ENCODE results near the gene CHST1.

The CHST1 gene

GRCh38 chr11:45676522-45677095 lies 11.2 kb upstream of the CHST1 start:
- no peak overlapping the region for H3K4me3 ChIP-seq (ENCODE audit: low read length)
- no peak for DNase-seq (ENCODE audit: low read depth, low spot score)

- no peak overlapping the region for H3K4me3 ChIP-seq (ENCODE audit: low read length)
- DNase-seq (ENCODE audit: low read depth, low spot score): no peak
Observed at GRCh38 chr11:45675646-45676045, 10.2 kb upstream of the CHST1 start.

- H3K4me3 ChIP-seq (ENCODE audit: low read length): no peak overlapping the region
- DNase-seq (ENCODE audit: low read depth, low spot score): no peak
Observed at GRCh38 chr11:45674481-45675190, 9.2 kb upstream of the CHST1 start.

GRCh38 chr11:45673441-45673840 lies 8.0 kb upstream of the CHST1 start:
- H3K4me3 ChIP-seq (ENCODE audit: low read length): no peak overlapping the region
- no peak for DNase-seq (ENCODE audit: low read depth, low spot score)

- no peak for DNase-seq (ENCODE audit: low read depth, low spot score)
- no peak overlapping the region for H3K4me3 ChIP-seq (ENCODE audit: low read length)
Observed at GRCh38 chr11:45672593-45672992, 7.2 kb upstream of the CHST1 start.

GRCh38 chr11:45671246-45672171 lies 6.1 kb upstream of the CHST1 start:
- DNase-seq (ENCODE audit: low read depth, low spot score): no peak
- H3K4me3 ChIP-seq (ENCODE audit: low read length): no peak overlapping the region

GRCh38 chr11:45670386-45671135 lies 5.1 kb upstream of the CHST1 start:
- no peak for DNase-seq (ENCODE audit: low read depth, low spot score)
- no peak overlapping the region for H3K4me3 ChIP-seq (ENCODE audit: low read length)

GRCh38 chr11:45669956-45670355 lies 4.5 kb upstream of the CHST1 start:
- no peak for DNase-seq (ENCODE audit: low read depth, low spot score)
- H3K4me3 ChIP-seq (ENCODE audit: low read length): no peak overlapping the region

- no peak overlapping the region for H3K4me3 ChIP-seq (ENCODE audit: low read length)
- DNase-seq (ENCODE audit: low read depth, low spot score): no peak
Observed at GRCh38 chr11:45669146-45669545, 3.7 kb upstream of the CHST1 start.

- DNase-seq (ENCODE audit: low read depth, low spot score): no peak
- H3K4me3 ChIP-seq (ENCODE audit: low read length): no peak overlapping the region
Observed at GRCh38 chr11:45667929-45668680, 2.7 kb upstream of the CHST1 start.

GRCh38 chr11:45666648-45667642 lies 1.5 kb upstream of the CHST1 start:
- DNase-seq (ENCODE audit: low read depth, low spot score): no peak

GRCh38 chr11:45665933-45666647 lies 668 bp upstream of the CHST1 start:
- no peak overlapping the region for H3K4me3 ChIP-seq (ENCODE audit: low read length)
- no peak for DNase-seq (ENCODE audit: low read depth, low spot score)

More at GRCh38 chr11:45666648-45667642, 1.5 kb upstream of the CHST1 start:
- H3K4me3 ChIP-seq (ENCODE audit: low read length): no peak overlapping the region

- no peak for DNase-seq (ENCODE audit: low read depth, low spot score)
- peak overlapping the region; percentile 35 for H3K4me3 ChIP-seq (ENCODE audit: low read length)
Observed at GRCh38 chr11:45664376-45665205, 831 bp downstream of the CHST1 start.

- H3K4me3 ChIP-seq (ENCODE audit: low read length): no peak overlapping the region
- DNase-seq (ENCODE audit: low read depth, low spot score): no peak
Observed at GRCh38 chr11:45663486-45664375, 1.7 kb downstream of the CHST1 start.
